Central memory CD4-positive, alpha-beta T cell (primary cell): ENCODE measurements around the gene HOXA13.

ENCODE experiments used
- DNase-seq: peaks from one replicate; pipeline ENCODE4 v3.0.0; 2022

HOXA13 gene

DNA sequence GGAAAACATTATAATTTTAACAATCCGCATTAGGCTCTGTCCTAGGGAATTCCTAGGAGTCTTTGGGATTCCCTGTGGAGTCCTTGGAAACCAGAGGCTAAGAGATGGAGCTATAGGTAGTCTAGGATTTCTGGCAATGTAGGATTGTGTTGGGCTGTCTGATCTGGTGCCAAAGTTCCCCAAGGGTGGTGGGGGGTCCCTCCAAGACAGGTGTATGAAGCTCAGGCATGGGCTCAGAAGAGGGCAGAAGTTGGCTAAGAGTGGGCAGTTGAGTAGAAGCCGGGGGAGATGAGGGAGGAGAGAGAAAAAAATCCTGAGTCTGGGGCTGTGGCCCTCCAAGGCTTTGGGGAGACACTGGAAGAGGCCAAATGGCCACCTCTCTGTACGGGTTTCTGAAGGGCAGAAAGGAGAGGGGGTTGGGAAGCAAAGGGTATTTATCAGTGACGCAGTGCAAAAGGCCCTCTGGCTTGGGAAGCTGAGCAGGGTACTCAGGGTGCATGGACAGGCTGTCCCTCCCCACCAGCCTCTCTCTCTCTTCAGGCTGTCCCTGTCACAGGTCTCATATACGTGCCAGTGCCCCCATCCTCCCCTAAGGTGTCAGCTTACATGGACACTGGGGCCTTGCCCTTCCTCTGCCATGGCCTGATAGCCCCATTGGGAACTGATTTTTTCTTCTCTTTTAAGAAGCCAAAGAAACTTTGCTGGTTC, 53.2 kb downstream of the HOXA13 start:
- no peak for DNase-seq

DNA sequence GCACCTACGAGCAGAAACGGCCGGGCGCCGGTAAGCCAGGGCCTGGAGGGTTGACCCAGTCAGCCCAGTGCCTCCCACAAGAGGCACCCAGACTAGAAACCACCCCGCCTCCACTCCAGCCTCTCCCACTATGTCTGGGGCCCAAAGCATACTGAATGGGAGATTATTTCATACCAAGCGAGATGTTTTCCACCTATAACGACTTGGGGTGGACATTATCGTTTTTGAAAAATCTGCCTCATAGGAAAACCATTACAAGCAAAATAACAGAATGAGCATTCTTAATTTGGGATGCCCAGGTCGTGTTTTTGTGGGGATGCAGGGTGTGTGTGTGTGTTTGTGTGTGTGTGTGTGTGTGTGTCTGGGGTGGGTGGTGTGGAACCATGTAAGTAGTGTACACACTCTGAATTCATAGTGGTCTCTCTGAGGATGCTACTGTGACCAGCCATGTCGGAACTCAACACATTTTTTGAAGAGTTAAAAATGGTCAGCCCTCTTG, 53.9 kb downstream of the HOXA13 start:
- no peak for DNase-seq

DNA sequence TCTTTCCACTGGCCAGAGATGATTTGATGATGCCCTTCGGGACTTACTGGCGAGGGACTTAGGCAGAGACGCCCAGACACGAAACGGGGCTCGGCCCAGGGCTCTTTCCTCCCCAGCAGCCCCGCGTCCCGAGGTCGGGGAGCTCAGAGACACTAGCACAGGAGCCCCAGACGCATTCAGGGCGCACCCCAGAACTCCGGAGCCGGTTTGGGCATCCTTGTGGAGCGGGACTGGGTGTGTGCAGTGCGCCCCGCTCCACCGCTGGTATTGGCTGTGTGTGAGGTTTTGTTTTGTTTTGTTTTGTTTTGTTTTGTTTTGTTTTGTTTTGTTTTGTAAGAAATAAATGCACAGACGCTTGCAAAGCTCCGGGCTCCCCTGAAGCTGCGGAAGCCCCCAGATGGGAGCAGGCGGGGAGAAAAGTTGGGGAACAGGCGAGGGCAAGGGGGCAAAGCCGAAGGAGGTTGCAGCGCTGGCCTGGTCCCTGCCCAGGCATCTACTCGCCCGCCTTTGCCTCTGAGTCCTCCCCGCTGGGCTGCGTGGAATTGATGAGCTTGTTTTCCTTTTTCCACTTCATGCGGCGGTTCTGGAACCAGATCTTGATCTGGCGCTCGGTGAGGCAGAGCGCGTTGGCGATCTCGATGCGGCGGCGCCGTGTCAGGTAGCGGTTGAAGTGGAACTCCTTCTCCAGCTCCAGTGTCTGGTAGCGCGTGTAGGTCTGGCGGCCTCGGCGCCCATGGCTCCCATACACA, 54.6 kb downstream of the HOXA13 start:
- no peak for DNase-seq

DNA sequence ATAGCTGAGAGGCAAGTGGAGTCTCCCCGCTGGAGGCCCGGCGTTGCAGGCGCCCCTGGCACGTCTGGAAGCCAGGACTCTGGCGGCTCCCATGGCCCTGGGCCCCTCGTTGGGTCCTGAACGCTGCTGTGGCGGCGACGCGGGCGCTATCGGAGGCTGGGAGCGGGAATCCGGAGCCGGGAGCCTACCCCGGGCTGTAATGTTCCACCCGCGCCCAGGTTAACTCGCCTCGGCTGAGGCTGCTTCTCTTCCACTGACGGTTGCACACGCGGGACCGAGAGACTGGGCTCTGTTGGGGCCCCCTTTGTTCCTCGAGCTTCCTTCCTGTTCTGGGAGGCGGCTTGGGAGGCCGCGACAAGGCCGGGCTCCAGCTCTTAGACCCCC, 55.1 kb downstream of the HOXA13 start:
- DNase-seq = no peak
